Transverse colon (tissue), 4 donors: Measurements from ENCODE around the gene SMARCD2. TPM values are rescaled to one million over a fixed set of nuclear protein-coding genes. Genes with fewer than 3 reads are reported as not detected.

Source experiments
- DNase-seq: peaks from one replicate; pipeline ENCODE4 v3.0.0-alpha.2; 2019
- H3K27ac ChIP-seq, 4 donors: fragments of 200-600 bp; sonication (generic); 2 replicates each; pipeline ENCODE4 v1.5.1; 2016 to 2018; ENCODE audit warnings: inconsistent platforms in 4 of 4
- H3K27me3 ChIP-seq: fragments of 200-600 bp; sonication (generic); 2 replicates; pipeline ENCODE4 v1.5.1; 2017; ENCODE audit warnings: inconsistent platforms
- H3K36me3 ChIP-seq, 4 donors: fragments of 200-600 bp; sonication (generic); 2 replicates each; pipeline ENCODE4 v1.5.1; 2017 to 2019; ENCODE audit warnings: inconsistent platforms in 4 of 4
- H3K4me1 ChIP-seq, 4 donors: fragments of 200-600 bp; sonication (generic); 2 replicates each; pipeline ENCODE4 v1.5.1; 2017 to 2020; ENCODE audit warnings: inconsistent platforms in 4 of 4
- H3K4me3 ChIP-seq, 4 donors: fragments of 200-600 bp; sonication (generic); 1 replicate in 1 of 4; 2 replicates in 3 of 4; pipeline versions ENCODE4 v1.5.1 to v1.6.1; 2017 to 2019; ENCODE audit warnings: inconsistent platforms in 4 of 4
- H3K9me3 ChIP-seq, 2 donors: fragments of 200-600 bp; sonication (generic); 2 replicates each; pipeline ENCODE4 v1.5.1; 2017 to 2019; ENCODE audit warnings: inconsistent platforms in 2 of 2
- CTCF ChIP-seq, 5 experiments: fragments of 200-600 bp in 3 of 5; fragments of 450-650 bp in 2 of 5; sonication (generic) in 3 of 5; IDR thresholded peaks; 1 replicate in 2 of 5; 2 replicates in 3 of 5; pipeline ENCODE4 v1.5.1; 2016 to 2017; ENCODE audit warnings: antibody characterized with exemption in 5 of 5, inconsistent platforms in 3 of 5, mild to moderate bottlenecking in 2 of 5, moderate library complexity in 1 of 5
- EP300 ChIP-seq: sonication (generic); formaldehyde crosslinking; IDR thresholded peaks from one replicate; pipeline ENCODE4 v1.6.1; 2017; ENCODE audit warnings: antibody characterized with exemption, low read depth
- POLR2A ChIP-seq: fragments of 450-650 bp; IDR thresholded peaks from one replicate; pipeline ENCODE4 v1.6.1; 2016; ENCODE audit warnings: antibody characterized with exemption, mild to moderate bottlenecking, moderate library complexity
- POLR2AphosphoS5 ChIP-seq, 3 donors: sonication (generic); formaldehyde crosslinking; IDR thresholded peaks; one replicate each; pipeline ENCODE4 v1.6.1; 2016; ENCODE audit warnings: antibody characterized with exemption in 3 of 3
- WGBS, 2 donors: methylation state at CpG; one replicate each; pipeline ENCODE4 v1.1.5; 2018; ENCODE audit warnings: low coverage in 1 of 2; 5-methylcytosine and 5-hydroxymethylcytosine counted together
- in situ Hi-C, 4 donors: fragments of 200-750 bp; cut with MboI; loops; one replicate each; pipeline versions ENCODE4 v1.15.0 to v1.15.1; 2017; ENCODE audit warnings: low sequenced_read_pairs in 3 of 4, low pct_ligation_motif_present in 1 of 4, low pct_unique_long_range_greater_than_20kb in 1 of 4
- intact Hi-C: fragments of 100-400 bp; cut with DNase I; formaldehyde crosslinking; loops from one replicate; pipeline ENCODE4 v1.15.1; 2023; ENCODE audit warnings: low total_unique reads
- total RNA-seq, 4 donors: library from RNA; depleted of rRNA; stranded (reverse); fragments of >200 nt; gene quantifications; one replicate each; pipeline ENCODE4 v1.1.0, GENCODE V29; 2016

SMARCD2 gene
- total RNA-seq, 4 donors from 2014 or later = 99.0 to 130 (median 109) TPM

DNA sequence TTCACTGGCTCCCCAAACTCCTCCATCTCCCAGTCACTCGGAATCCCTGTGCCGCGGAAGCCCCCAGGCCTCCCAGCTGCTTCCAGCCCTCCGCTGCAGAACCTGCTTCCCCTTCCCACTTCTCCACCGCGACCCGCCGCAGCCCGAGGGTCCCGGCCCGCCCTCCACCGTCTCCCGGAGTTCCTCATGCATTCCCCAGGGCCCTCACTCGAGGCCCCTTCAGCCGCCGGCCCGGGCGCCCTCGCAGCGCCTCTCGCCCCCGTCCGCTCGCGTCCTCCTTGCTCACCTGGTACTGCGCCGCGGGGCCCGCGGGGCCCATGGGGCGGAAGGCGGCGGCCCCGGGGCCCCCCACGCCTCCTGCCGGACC lies 329 bp downstream of the SMARCD2 start:
- intact Hi-C loops (loop anchor here (10.0 kb wide), 1 partner anchor 67 kb away; the partner anchor contains the start of genes CCDC47 and DDX42), in situ Hi-C loops (no loop called here)
- H3K9me3 ChIP-seq = no peaks in the 10 kb centered on the region
- peak overlapping the region; percentile 96 to 99 (median 97) for H3K27ac ChIP-seq
- WGBS, 2 donors = 0 to 1% methylated on average over 9 to 25 of the region's 36 CpGs
- DNase-seq = no peak
- H3K36me3 ChIP-seq = no peaks in the 10 kb centered on the region
- no peak for TF ChIP-seq EP300
- TF ChIP-seq CTCF (IDR thresholded peaks at IDR 0.05) = no peak
- TF ChIP-seq POLR2A = no peak
- TF ChIP-seq POLR2AphosphoS5 (IDR thresholded peaks at IDR 0.05) = no peak
- no peaks in the 10 kb centered on the region for H3K27me3 ChIP-seq
- peak overlapping the region; percentile 76 to 99 (median 90) for H3K4me3 ChIP-seq
- peaks cover 29 to 53% (median 48%) of the 10 kb centered on the region in 4 donors for H3K4me1 ChIP-seq

DNA sequence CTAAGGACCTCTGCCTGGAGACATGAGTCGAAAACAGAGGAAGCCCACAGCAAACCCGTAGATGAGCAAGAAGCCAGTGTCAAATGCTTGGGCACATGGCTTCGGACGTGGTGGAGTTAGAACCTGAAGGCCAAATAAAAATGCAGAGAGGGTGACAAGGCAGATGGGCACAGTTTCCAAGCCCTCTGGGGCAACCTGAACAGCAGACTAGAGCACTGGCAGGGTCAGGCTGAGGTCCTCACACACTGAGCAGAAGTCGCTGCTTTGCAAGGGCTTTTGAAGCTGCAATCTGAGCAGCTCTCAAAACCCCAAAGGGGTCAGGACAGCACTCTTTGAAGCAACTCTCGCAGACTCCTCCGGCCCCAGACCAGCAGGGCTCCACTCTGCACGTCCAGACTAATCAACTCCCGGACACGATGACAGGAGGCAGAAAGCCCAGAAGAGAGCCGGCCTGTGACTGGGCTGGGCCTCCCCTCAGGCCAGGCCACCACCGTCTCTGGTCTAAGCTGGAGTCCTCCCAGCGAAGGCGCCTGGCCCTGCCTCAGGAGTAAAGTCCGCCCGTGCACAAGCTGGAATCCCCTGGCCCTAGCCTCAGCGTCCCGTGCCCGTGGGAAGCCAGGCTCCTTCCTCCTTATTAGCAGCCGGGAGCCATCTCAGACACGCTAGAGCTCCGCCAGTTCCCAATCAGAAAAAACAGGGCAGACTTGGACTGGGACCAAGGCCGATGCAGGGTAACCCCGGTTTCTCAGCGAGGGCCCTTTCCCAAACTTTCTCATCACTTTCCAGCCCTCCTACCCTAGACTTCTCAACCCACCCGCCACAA lies 924 bp downstream of the SMARCD2 start:
- TF ChIP-seq EP300 (no peak), POLR2A (peak; percentile 60), POLR2AphosphoS5 (IDR thresholded peaks at IDR 0.05) (peak in 2 of 3 donors; percentile 46 to 51)
- Histone ChIP-seq H3K27ac (peak overlapping the region; percentile 96 to 99 (median 97)), H3K4me3 (peak overlapping the region; percentile 76 to 99 (median 90)), H3K4me1 (peaks cover 29 to 54% (median 49%) of the 10 kb centered on the region in 4 donors), H3K36me3 (peaks cover 0 to 5% (median under 1%) of the 10 kb centered on the region in 4 donors), H3K9me3 (no peaks in the 10 kb centered on the region), H3K27me3 (no peaks in the 10 kb centered on the region)
- DNase-seq = peak; percentile 65
- in situ Hi-C loops = no loop called here
- WGBS, 2 donors = 4% methylated on average over 26 of the region's 26 CpGs; no CpG with 5 or more reads in 1 of the 2 donors
- intact Hi-C loops = loop anchor here (10.0 kb wide), 1 partner anchor 67 kb away; the partner anchor contains the start of genes CCDC47 and DDX42

GRCh38 chr17:63840591-63841349 lies 1.7 kb downstream of the SMARCD2 start:
- in situ Hi-C loops = no loop called here
- peaks cover 29 to 55% (median 49%) of the 10 kb centered on the region in 4 donors for H3K4me1 ChIP-seq
- intact Hi-C loops = loop anchor here (10.0 kb wide), 1 partner anchor 66 kb away; the partner anchor contains the start of genes CCDC47 and DDX42
- TF ChIP-seq POLR2A (no peak), EP300 (no peak), POLR2AphosphoS5 (IDR thresholded peaks at IDR 0.05) (no peak), CTCF (IDR thresholded peaks at IDR 0.05) (no peak)
- H3K9me3 ChIP-seq = no peaks in the 10 kb centered on the region
- no peaks in the 10 kb centered on the region for H3K27me3 ChIP-seq
- no peak for DNase-seq
- H3K36me3 ChIP-seq = peaks cover 0 to 9% (median 3%) of the 10 kb centered on the region in 4 donors
- whole genome bisulfite sequencing, 2 donors = 0 to 31% methylated on average over 1 to 3 of the region's 4 CpGs
- H3K27ac ChIP-seq = peak overlapping the region; percentile 96 to 99 (median 97)
- H3K4me3 ChIP-seq = peak overlapping the region; percentile 76 to 99 (median 90)

GRCh38 chr17:63838631-63839171 lies 3.8 kb downstream of the SMARCD2 start:
- H3K27ac ChIP-seq = peak overlapping the region; percentile 96 to 99 (median 97)
- peak; percentile 82 for DNase-seq
- H3K4me1 ChIP-seq = peaks cover 29 to 63% (median 49%) of the 10 kb centered on the region in 4 donors
- WGBS, 2 donors = 27 to 81% methylated on average over 3 to 7 of the region's 7 CpGs
- intact Hi-C loops (no loop called here), in situ Hi-C loops (no loop called here)
- no peaks in the 10 kb centered on the region for H3K9me3 ChIP-seq
- peak overlapping the region in 1 of 4 donors; percentile 28 for H3K4me3 ChIP-seq
- H3K36me3 ChIP-seq = peaks cover 0 to 20% (median 6%) of the 10 kb centered on the region in 4 donors
- TF ChIP-seq POLR2AphosphoS5 (IDR thresholded peaks at IDR 0.05) (peak; percentile 14 to 82 (median 78)), EP300 (no peak)
- no peaks in the 10 kb centered on the region for H3K27me3 ChIP-seq
